GM21528 (cell line): ENCODE data around the gene DCT.

Source experiments
- ATAC-seq: cut with Tn5 transposase; IDR thresholded peaks from one replicate; pipeline ENCODE4 v1.9.1; 2021; ENCODE audit warnings: mild to moderate bottlenecking, moderate library complexity; ENCODE audit not compliant: unreplicated experiment, low FRiP score

The DCT gene

DNA sequence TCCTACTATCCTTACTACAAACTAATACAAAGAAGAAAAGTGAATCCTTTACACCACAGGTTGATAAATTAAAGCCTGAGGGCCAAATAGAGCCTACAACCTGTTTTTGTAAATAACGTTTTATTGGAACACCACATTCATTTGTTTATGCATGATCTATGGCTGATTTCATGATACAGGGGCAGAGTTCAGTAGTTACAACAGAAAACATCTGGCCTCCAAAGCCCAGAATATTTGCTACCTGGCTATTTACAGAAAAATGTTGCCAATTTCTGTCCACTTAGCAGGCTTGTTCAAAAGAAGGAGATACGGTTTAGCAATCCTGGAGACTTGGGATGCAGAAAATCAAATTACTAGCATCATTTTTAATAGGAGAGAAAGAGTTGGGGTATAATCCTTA is 24.1 kb downstream of the DCT start:
- ATAC-seq = no peak

DNA sequence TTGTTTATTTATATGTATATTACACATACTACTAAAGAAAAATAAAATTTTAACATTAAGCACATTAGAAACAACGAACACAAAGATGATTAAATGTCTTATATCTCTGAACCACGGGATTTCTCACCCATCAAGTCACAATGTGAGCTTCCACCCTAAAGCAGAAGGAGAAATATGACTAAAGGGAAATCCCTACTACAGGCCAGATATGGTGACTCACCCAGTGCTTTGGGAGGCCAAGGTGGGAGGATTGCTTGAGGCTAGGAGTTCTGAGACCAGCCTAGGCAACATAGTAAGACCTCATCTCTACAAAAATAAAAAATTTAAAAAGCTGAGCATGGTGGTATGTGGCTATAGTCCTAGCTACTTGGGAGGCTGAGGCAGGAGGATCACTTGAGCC is 24.6 kb downstream of the DCT start:
- ATAC-seq = no peak

DNA sequence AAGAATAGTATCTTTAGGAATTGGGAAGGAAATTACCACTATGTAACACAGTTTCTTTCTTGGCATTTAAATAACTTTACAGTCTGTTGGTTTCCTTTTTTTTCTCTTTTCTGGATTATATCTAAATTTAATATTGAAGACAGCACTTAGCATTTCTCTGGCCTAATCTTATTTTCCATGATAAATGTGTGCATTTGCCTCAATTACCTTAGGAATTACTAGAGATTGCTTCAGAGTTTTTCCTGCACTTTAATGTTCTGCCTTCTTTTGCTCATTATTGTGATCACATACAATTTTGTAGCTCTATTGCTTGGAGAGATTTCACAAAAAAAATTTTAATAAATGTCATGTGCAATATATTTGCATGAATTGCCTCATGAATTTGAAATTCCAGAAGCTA is 25.1 kb downstream of the DCT start:
- ATAC-seq = no peak

DNA sequence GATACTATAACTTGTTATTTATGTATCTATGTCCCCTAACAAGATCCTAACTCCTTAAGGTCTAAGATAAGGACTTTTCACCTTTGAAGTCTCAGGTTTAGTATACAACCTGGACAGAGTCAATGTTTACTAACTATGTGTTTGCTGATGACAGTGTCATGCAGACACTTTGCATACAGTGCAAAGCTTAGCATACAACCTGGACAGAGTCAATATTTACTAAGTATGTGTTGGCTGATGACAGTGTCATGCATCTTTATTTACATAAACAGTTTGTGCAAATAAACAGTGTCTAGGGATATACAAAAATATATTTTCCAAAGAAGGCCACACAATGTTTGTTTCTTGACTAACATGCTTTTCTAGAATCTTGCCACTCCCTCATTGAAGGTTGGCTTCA is 34.7 kb downstream of the DCT start:
- ATAC-seq = no peak

DNA sequence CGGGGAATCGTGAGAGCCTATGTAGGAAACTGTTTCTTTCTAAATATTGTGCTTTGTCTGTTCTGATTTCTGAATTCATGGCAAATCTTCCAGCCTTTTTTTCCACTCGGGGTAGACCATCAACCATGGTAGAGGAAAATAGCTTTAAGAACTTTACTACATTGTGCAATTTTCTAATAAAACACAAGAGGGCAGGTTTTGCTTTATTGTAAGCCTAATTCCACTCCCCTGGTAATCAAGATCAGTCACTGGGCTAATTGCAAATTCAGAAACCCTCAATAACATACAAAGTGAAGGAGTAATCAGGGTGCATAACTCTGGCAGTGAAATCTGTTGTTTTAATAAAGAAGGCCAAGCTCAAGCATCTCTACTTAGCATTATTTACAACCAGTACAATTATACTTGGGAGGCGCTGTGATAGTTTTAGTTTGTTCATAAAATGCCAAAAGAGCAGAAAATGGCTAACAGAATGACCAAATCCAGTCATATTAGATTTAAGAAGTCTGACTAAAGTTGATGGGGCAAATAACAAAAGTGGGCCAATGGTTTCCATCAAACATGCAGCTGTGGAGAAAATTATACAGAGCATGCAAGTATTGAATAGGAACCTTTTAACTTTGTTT is 43.8 kb downstream of the DCT start:
- no peak for ATAC-seq

DNA sequence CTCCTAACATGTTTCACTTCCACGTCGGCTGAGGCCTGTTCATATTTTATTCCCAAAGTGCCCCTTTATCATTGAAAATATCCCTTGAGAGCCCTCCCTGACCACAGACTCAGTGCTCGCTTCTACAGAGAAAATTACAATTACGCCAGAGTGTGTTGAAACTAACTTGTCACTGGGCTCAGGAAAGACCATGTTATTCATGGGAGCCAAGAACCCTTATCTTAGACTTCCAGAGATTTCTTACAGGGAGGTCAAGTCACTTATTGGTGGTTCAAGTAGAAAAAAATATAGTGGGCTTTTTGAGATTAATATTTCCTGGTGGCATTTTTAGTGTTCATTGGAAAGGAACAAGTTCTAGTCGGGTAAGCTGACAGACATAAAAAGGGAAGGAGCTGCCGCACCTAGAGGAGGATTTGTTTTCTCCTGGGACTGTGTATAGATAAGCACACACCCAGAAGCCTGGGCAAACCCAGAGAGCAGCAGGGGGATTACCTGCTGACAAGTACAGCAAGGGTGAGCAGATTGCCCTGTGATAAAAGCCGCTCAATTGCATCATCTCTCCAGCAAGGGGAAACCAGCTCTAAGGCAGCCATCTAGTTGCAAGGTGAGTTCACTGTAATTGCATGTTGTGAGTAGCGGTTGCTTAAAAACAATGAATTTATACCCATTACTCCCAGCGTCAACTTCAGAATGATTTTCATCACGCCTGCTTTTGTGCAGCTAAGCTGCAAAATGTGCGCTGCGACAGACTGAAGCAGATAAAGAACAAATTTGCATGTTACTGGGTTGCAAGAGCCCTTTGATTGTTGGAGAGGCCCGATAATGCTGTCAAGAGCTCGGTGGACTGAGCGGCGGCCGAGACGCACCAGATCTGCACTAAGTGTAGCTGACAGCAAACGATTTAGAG is 46.2 kb downstream of the DCT start:
- ATAC-seq = no peak

DNA sequence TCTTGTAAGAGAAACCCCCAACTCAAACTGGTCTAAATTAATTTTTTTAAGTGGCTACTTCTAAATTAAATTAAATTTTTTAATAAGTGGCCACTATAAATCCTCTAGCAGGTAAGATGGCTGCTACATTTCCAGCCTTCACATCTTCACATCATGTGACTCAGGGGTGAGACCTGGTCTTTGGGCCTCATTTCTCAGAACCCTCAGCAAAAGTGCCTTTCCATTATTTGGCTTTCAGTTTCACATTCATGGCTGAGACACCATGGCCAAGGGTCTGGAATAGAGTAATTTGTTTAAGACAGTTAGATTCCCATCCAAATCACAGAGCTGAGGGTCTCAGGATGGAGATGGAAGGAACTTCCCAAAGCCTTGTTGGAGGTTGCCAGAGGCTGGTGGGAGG is 47.5 kb downstream of the DCT start:
- ATAC-seq = no peak

DNA sequence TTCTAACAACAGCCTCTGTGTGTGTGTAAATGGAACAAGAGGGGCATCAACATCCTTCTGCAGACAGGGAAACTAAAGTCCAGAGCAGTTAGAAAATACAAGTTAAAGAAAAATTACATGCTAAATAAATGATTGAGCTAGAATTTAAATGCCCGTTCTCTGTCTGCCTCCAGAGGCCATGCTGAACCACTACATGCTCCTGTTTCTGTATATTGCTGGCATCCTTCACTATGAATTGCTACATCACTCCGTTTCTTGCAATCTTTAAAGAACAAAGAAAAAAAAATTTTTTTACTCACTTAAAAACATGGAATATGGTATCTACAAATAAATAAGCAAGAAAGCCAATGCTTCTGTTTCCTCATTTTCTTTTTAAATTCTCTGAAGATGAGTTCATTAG is 47.9 kb downstream of the DCT start:
- no peak for ATAC-seq

DNA sequence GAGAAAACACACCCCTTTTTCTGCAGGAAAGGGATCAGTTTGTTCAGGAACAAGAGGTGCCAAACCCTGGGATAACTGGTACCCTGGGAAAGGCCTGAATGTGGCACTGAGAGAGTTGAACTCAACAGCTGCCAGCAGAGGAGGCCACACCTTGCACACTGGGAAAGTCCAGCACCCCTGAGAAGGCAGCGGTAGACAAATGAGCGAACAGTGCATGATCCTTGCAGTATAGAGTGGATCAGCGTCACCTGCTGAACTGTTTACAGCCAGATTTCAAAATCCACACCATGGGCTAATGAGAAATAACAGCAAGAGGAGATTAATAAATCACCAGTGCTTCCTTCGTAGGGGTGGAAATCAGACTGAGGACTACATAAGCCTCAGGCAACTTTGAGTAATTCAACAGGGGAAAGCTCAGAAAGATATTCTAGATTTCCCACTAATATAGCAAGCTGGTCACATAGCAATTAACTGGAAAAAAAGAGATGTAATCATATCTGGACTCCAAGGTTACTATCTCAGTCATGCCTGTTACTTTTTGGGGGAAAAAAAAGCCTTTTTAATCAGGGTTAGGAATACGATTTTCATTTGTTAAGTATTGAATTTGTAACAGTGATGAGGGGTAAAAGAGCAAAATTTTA is 52.0 kb downstream of the DCT start:
- no peak for ATAC-seq

DNA sequence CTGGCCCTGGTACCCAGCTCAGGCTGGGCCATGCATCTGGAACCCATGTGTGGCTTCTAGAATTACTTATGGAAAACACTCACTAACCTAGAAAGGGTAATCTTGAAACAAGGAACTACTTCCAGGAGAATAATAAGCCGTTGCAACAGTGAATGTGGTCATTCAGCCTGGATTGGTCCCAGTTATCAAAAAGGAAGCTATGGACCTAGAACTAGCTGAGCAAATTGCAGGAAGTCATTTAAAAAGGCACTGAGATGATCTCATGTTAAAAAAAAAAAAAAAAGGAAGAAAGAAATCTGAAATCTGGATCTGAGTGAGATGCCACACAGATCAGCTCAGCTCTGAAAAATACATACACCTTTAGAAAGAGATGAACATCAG is 59.6 kb downstream of the DCT start:
- ATAC-seq = no peak

DNA sequence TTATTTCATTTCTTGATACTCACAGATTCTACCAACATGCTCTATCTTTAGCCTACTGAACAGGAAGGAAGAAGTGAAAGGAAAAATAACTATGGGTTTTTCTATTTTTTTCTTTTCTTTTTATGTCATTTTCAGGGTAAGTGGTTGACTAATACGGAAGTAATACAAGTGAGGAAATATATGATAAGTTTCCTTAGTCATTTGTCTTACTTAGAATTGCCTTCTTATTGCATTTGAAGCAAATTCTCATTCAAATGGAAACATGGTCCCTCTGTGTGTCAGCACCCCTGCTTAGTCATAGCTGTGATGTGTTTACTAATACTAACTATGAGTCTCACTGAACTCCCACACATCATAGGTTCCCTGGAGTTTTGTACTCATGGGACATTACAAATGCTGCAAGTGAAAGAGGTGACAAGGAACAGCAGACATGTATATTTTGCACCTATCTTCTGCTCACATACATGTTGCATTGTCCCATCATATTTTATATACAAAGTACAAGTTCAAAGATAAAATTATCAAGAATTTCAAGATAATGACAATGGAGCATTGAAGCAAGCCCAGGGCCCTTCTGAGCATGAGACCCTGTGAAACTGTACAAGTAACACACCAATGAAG is 60.1 kb downstream of the DCT start:
- no peak for ATAC-seq

DNA sequence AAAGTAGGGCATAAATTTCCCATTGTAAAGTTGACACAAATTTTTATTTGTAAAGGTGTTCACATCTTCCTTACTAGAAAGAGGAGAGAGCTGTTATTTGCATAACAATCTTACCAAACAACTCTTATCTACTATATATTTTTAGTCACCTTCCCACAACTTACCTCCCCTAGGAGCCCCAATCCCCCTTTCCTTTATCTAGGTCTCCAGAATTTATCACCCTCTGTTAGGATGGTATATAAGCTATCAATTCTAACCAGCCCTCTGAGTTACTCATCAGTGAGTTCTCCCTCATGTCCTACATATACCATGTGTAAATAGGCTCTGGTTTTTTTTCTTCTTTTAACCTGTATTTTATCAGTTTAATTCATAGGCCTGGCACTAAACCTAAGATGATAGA is 62.2 kb downstream of the DCT start:
- no peak for ATAC-seq

DNA sequence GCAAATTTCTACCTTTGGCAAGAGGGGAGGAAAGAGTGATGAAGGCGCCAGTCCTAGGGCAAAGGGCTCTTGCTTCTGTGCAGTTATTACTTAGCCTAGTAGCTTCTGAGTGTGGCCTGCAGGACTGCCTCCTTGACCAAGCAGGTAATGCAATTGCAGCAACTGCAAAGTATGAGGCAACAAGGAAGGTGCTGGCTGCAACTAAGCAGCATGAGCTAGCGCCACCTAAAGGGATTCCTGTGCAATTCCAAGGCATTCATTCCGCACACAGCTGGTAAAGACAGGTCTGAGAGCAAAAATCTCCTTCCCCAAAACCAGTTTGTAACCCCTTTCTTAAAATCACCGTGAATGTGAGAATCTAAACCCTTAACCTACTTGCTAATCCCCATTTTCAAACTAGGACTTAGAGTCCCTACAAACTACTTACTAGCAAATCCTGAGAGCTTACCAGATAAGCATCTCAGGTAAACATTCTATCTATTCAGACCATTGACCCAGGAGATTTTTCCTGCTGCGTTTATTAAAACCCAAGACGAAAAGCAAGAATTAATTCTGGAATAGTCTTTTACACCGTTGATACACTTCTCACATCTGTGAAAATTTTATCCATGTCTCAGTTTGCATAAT is 62.9 kb downstream of the DCT start:
- no peak for ATAC-seq

DNA sequence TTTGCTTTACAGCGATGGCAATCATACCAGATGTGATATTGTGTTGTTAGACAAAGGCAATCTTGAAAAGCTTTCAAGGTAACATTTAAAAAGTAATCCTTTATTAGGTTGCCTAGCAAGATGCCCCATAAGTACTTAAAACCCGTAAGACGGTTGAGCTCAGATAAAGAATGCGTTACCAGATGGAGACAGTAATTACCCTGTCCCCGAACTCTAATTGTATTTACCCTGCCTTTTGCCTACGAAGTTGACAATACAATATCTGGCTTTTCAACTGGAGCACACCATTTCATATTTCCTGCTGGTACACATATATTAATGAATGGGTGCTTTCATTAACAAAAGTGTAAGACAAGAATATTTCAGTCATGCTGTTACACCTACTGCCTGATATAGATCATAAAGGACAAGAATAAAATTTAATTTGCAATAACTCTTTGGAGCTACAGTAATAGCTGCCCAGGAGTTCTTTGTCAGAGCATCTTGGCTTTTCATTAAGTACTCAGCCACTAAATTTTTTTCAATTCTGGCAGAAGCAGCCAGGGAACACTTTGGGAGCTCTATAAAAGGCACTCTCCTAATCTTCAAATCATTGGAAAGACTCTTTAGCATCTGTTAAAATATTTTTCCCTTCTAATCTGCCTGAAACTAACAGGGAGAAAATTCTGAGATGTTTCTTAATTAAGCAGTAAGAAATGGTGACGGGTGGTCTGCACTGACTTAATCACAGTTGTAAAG is 63.8 kb downstream of the DCT start:
- no peak for ATAC-seq

DNA sequence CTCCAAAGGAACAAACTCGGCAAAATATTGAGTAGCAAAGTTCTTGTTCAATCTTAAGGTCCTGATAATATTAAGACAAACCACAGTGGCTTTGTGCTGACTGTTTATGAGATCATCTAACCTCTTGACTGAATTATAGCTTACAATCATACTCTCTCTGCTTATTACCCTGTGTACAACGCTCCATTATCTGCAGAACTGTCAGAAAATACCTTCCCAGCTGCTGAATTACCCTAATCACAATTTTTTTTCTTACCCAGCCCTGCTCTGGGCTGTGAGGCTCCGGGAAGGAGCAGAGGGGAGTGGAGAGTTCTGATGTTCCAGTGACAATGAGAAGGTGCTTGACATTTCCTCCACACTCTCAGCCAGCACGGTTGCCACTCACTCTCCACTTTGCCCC is 64.8 kb downstream of the DCT start:
- no peak for ATAC-seq

DNA sequence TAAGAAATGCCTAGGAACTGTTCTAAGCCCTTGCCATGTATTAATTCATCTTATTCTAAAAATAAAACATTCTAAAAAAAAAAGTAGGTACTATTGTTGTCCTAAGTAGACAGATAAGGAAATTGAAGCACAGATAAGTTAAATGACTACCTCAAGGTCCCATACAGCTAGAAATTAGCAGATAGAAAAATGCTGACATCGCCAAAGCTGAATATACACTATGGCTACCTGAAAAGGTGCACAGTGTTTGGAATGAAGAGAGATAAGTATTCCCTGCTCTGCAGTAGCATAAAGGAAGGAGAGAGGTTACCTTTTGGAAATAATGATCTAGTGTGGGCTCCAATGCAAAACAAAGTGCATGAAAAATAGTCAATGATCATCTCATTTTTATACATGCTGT is 65.3 kb downstream of the DCT start:
- no peak for ATAC-seq

DNA sequence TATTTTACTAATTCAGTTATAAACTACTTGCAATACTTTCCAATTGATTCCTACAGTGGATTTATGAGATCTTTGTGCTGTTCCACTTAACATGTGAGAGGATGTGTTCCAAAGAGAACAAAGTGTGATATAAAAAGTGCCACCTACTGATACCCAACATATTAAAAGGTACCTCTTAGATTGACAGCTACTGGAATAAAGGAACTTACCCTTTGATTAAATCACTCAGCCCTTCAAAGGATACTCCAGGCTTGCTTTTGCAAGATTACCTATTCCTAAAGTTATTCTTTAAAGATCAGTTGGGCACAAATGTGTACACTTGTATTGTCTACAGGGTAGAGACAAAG is 65.9 kb downstream of the DCT start:
- no peak for ATAC-seq

DNA sequence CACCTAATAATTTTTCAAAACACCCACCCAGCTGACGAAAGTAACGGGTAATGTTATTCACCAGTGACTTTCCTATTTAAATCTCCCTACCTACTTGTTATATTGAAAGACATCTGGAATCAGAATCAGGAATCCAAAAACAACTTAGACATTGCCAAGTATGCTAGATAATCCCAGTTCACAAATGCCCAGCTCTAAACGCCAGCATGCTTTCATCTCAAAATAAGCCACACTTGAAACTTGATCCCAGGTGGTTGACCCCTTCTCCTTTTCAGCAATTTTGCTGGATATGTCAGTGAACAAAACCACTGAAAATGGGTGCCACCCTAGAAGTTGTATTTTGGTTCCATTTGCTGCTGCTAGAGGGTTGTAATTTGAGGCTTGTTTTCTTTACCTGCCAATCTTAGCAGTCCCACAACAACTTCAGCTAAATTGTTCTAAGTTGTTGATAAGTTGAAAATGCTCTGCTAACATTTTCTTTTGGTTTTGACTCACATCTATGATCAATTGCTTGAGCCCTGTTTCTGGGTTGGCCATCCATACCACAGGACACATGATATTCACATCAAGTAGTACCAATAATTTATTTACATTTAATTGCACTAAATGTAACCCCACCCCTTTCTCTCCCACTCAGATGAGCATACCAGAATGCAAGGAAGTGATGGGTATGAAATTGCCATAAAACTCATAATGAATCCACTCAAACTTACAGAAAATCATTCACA is 66.4 kb downstream of the DCT start:
- no peak for ATAC-seq

DNA sequence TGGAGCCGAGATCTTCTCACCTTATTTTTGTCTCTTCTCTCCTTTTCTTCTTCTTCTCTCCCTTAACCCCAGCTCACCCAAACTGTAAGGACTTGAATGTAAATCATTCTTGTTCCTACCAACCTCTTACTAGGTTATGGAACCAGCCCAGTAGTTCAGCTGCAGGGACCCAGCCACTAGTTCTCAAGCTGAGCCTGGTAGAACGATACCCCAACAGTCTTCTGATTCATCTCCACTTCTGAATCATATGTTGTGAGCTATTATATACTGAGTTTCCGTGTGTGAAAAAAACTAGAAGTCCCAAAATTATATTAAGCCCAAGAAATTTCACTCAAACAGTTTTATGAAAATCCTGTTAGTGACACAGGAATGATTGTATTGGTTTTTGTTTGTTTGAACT is 67.7 kb downstream of the DCT start:
- ATAC-seq = no peak
